Measurements from ENCODE around the gene CAT.

Gene CAT

GRCh38 chr11:34473603-34474169 is 35.0 kb downstream of the CAT start:
- TF ChIP-seq TAF1 (IDR thresholded peaks at IDR 0.05; ENCODE audit: borderline replicate concordance, insufficient read depth, low read length): no peak
- TF ChIP-seq POLR2AphosphoS5 (IDR thresholded peaks at IDR 0.05; ENCODE audit: low read depth, low read length): no peak
- TF ChIP-seq REST (IDR thresholded peaks at IDR 0.05; ENCODE audit: insufficient read depth in 1 of 2, low read depth in 2 of 2, low read length in 2 of 2): no peak
- no peak for TF ChIP-seq FOXP2 (optimal IDR thresholded peaks at IDR 0.05; ENCODE audit: borderline replicate concordance, extremely low read depth, extremely low read length, insufficient read depth)
- TF ChIP-seq SIN3A (IDR thresholded peaks at IDR 0.05; ENCODE audit: borderline replicate concordance, insufficient read depth, low read length): no peak

- TF ChIP-seq TAF1 (IDR thresholded peaks at IDR 0.05; ENCODE audit: borderline replicate concordance, insufficient read depth, low read length) (no peak), FOXP2 (optimal IDR thresholded peaks at IDR 0.05; ENCODE audit: borderline replicate concordance, extremely low read depth, extremely low read length, insufficient read depth) (no peak), POLR2AphosphoS5 (IDR thresholded peaks at IDR 0.05; ENCODE audit: low read depth, low read length) (no peak)
Measured at GRCh38 chr11:34475656-34476055, 36.9 kb downstream of the CAT start.

GRCh38 chr11:34476849-34477248 is 38.1 kb downstream of the CAT start:
- no peak for TF ChIP-seq TAF1 (IDR thresholded peaks at IDR 0.05; ENCODE audit: borderline replicate concordance, insufficient read depth, low read length)
- TF ChIP-seq SIN3A (IDR thresholded peaks at IDR 0.05; ENCODE audit: borderline replicate concordance, insufficient read depth, low read length): no peak
- no peak for TF ChIP-seq FOXP2 (optimal IDR thresholded peaks at IDR 0.05; ENCODE audit: borderline replicate concordance, extremely low read depth, extremely low read length, insufficient read depth)

GRCh38 chr11:34478845-34479663 is 40.3 kb downstream of the CAT start:
- no peak for TF ChIP-seq TAF1 (IDR thresholded peaks at IDR 0.05; ENCODE audit: borderline replicate concordance, insufficient read depth, low read length)
- no peak for TF ChIP-seq SIN3A (IDR thresholded peaks at IDR 0.05; ENCODE audit: borderline replicate concordance, insufficient read depth, low read length)
- no peak for TF ChIP-seq REST (IDR thresholded peaks at IDR 0.05; ENCODE audit: insufficient read depth in 1 of 2, low read depth in 2 of 2, low read length in 2 of 2)
- TF ChIP-seq FOXP2 (optimal IDR thresholded peaks at IDR 0.05; ENCODE audit: borderline replicate concordance, extremely low read depth, extremely low read length, insufficient read depth): no peak
- TF ChIP-seq POLR2AphosphoS5 (IDR thresholded peaks at IDR 0.05; ENCODE audit: low read depth, low read length): no peak

- TF ChIP-seq REST (IDR thresholded peaks at IDR 0.05; ENCODE audit: insufficient read depth in 1 of 2, low read depth in 2 of 2, low read length in 2 of 2) (no peak), FOXP2 (optimal IDR thresholded peaks at IDR 0.05; ENCODE audit: borderline replicate concordance, extremely low read depth, extremely low read length, insufficient read depth) (no peak), POLR2AphosphoS5 (IDR thresholded peaks at IDR 0.05; ENCODE audit: low read depth, low read length) (no peak), TAF1 (IDR thresholded peaks at IDR 0.05; ENCODE audit: borderline replicate concordance, insufficient read depth, low read length) (no peak), SIN3A (IDR thresholded peaks at IDR 0.05; ENCODE audit: borderline replicate concordance, insufficient read depth, low read length) (no peak)
Measured at GRCh38 chr11:34480314-34480713, 41.6 kb downstream of the CAT start.

GRCh38 chr11:34481307-34481706 is 42.6 kb downstream of the CAT start:
- TF ChIP-seq FOXP2 (optimal IDR thresholded peaks at IDR 0.05; ENCODE audit: borderline replicate concordance, extremely low read depth, extremely low read length, insufficient read depth): no peak
- TF ChIP-seq TAF1 (IDR thresholded peaks at IDR 0.05; ENCODE audit: borderline replicate concordance, insufficient read depth, low read length): no peak
- no peak for TF ChIP-seq REST (IDR thresholded peaks at IDR 0.05; ENCODE audit: insufficient read depth in 1 of 2, low read depth in 2 of 2, low read length in 2 of 2)
- no peak for TF ChIP-seq SIN3A (IDR thresholded peaks at IDR 0.05; ENCODE audit: borderline replicate concordance, insufficient read depth, low read length)
- no peak for TF ChIP-seq POLR2AphosphoS5 (IDR thresholded peaks at IDR 0.05; ENCODE audit: low read depth, low read length)
